Measurements from ENCODE around the gene ITPR2.
A peak's percentile ranks its signal among the peaks of the same experiment; 100 is the strongest.
"Not testable (repeated sequence)": the region's sequence is repeated elsewhere in the genome, so short reads cannot be mapped to it uniquely, and the experiment has no call there.

ITPR2 gene

GRCh38 chr12:26648584-26648983 is 184.4 kb downstream of the ITPR2 start:
- TF ChIP-seq, protein P1, sequence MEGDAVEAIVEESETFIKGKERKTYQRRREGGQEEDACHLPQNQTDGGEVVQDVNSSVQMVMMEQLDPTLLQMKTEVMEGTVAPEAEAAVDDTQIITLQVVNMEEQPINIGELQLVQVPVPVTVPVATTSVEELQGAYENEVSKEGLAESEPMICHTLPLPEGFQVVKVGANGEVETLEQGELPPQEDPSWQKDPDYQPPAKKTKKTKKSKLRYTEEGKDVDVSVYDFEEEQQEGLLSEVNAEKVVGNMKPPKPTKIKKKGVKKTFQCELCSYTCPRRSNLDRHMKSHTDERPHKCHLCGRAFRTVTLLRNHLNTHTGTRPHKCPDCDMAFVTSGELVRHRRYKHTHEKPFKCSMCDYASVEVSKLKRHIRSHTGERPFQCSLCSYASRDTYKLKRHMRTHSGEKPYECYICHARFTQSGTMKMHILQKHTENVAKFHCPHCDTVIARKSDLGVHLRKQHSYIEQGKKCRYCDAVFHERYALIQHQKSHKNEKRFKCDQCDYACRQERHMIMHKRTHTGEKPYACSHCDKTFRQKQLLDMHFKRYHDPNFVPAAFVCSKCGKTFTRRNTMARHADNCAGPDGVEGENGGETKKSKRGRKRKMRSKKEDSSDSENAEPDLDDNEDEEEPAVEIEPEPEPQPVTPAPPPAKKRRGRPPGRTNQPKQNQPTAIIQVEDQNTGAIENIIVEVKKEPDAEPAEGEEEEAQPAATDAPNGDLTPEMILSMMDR (conservative IDR thresholded peaks at IDR 0.05; ENCODE audit: control insufficient read depth, insufficient read depth, low read depth, low read length) = no peak
- no peak overlapping the region for H3K4me3 ChIP-seq (ENCODE audit: control insufficient read depth, low read depth, low read length)
- DNase-seq (ENCODE audit: low read depth) = peak; percentile 83

GRCh38 chr12:26648066-26648465 is 184.9 kb downstream of the ITPR2 start:
- DNase-seq (ENCODE audit: low read depth) = no peak
- TF ChIP-seq, protein P1 (conservative IDR thresholded peaks at IDR 0.05; ENCODE audit: control insufficient read depth, insufficient read depth, low read depth, low read length) = no peak
- H3K4me3 ChIP-seq (ENCODE audit: control insufficient read depth, low read depth, low read length) = no peak overlapping the region

- H3K4me3 ChIP-seq (ENCODE audit: control insufficient read depth, low read depth, low read length) = no peak overlapping the region
- TF ChIP-seq, protein P1 (conservative IDR thresholded peaks at IDR 0.05; ENCODE audit: control insufficient read depth, insufficient read depth, low read depth, low read length) = no peak
- peak; percentile 24 for DNase-seq (ENCODE audit: low read depth)
These were observed 185.9 kb downstream of the ITPR2 start for GRCh38 chr12:26647088-26647487.

DNA sequence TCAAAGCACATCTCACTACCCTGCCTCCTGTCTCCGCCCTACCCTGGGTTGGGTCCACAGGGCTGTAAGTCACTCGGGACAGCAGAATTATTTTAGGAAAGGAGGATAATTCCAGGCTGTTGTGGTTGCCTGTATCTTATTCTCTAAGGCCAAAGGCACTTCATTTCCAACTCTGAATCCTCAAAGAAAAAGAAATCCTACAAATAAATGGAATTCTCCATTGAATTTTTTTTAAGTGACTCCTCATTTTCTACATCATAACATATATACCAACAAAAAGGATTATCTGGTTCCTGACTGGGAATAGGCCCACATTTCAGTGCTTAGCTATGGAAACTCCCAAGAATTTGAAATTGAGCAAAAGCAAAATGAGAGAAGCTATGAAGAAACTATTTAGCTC is 186.4 kb downstream of the ITPR2 start:
- DNase-seq (ENCODE audit: low read depth) = no peak
- TF ChIP-seq, protein P1 (conservative IDR thresholded peaks at IDR 0.05; ENCODE audit: control insufficient read depth, insufficient read depth, low read depth, low read length) = no peak
- no peak overlapping the region for H3K4me3 ChIP-seq (ENCODE audit: control insufficient read depth, low read depth, low read length)

- not testable (repeated sequence) for DNase-seq (ENCODE audit: low read depth)
These were observed 188.6 kb downstream of the ITPR2 start for GRCh38 chr12:26644376-26644775.

DNA sequence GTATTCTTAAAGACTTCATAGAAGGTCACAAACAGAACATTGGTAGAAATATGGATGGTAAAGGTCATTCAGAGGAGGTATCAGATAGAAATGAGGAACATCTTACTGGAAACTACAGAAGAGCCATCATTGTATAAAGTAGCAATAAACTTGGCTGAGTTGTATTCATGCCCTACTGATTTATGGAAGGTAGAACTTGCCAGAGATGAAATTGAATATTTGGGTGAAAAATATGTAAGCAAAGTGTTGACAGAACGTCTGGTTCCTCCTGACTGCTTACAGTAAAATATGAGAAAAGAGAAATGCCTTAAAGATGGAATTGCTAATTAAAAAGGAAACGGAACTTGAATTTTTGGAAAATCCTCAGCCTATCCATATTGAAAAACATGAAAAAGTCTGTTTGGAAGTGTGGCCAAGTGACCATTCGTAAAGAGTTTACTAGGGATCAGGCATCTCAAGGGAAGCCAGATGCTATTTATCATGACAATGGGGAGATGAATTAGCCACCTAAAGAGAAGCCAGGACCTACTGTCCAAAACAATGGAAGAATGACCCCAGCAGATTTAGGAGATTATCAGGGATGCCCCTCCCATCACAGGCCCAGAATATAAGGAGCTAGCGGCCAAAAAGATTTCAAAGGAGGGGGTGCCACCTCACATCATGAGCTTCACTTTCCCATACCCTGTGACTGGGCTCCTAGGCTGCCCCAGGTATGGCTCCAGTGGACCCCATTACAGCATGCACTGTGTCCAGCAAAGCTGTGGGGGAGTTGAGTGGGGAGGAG is 189.3 kb downstream of the ITPR2 start:
- H3K4me3 ChIP-seq (ENCODE audit: control insufficient read depth, low read depth, low read length) = no peak overlapping the region
- TF ChIP-seq, protein P1 (conservative IDR thresholded peaks at IDR 0.05; ENCODE audit: control insufficient read depth, insufficient read depth, low read depth, low read length) = no peak
- no peak for DNase-seq (ENCODE audit: low read depth)

More at GRCh38 chr12:26644376-26644775, 188.6 kb downstream of the ITPR2 start:
- H3K4me3 ChIP-seq (ENCODE audit: control insufficient read depth, low read depth, low read length) = not testable (repeated sequence)

DNA sequence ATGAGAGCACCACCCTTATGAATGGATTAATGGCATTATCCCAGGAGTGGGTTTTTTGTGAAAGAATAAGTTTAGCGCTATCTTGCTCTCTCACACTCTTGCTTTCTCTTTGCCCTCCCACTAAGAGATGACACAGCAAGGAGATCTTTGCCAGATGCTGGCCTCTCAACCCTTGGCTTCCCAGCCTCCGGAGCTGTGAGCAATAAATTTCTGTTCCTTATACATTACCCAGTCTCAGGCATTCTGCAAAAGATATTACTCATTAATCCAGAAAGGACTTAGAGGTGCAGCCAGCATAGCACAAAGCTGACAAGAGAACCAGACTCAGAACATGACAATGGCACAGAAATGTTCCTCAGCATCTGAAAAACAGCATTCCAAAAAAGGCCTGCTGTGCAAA is 190.6 kb downstream of the ITPR2 start:
- H3K4me3 ChIP-seq (ENCODE audit: control insufficient read depth, low read depth, low read length) = no peak overlapping the region
- TF ChIP-seq, protein P1 (conservative IDR thresholded peaks at IDR 0.05; ENCODE audit: control insufficient read depth, insufficient read depth, low read depth, low read length) = no peak
- DNase-seq (ENCODE audit: low read depth) = peak; percentile 61

Data from fibroblast of mammary gland (primary cell).